Tibial artery (tissue), 4 donors: ENCODE measurements around the gene SMAD7.

ENCODE experiments used
- DNase-seq, 2 donors: peaks; one replicate each; pipeline ENCODE4 v3.0.0-alpha.2; 2019
- H3K27ac ChIP-seq, 2 donors: fragments of 200-600 bp; sonication (generic) in 1 of 2; 1 replicate in 1 of 2; 2 replicates in 1 of 2; pipeline ENCODE4 v1.5.1; 2018 to 2019; ENCODE audit warnings: mild to moderate bottlenecking in 1 of 2
- H3K27me3 ChIP-seq, 2 donors: fragments of 200-600 bp; sonication (generic) in 1 of 2; one replicate each; pipeline versions ENCODE4 v1.5.1 to v1.6.0; 2016 to 2019
- H3K36me3 ChIP-seq, 3 donors: fragments of 200-600 bp; sonication (generic) in 2 of 3; one replicate each; pipeline ENCODE4 v1.5.1; 2016 to 2019; ENCODE audit warnings: mild to moderate bottlenecking in 2 of 3
- H3K4me1 ChIP-seq, 4 donors: fragments of 200-600 bp; sonication (generic) in 2 of 4; 1 replicate in 3 of 4; 2 replicates in 1 of 4; pipeline ENCODE4 v1.5.1; 2016 to 2019
- H3K4me3 ChIP-seq, 2 donors: fragments of 200-600 bp; sonication (generic) in 1 of 2; 1 replicate in 1 of 2; 2 replicates in 1 of 2; pipeline ENCODE4 v1.5.1; 2018 to 2019; ENCODE audit warnings: mild to moderate bottlenecking in 2 of 2
- H3K9me3 ChIP-seq, 3 donors: fragments of 200-600 bp; sonication (generic) in 1 of 3; one replicate each; pipeline ENCODE4 v1.5.1; 2016 to 2019
- intact Hi-C: fragments of 100-400 bp; cut with DNase I; formaldehyde crosslinking; loops from one replicate; pipeline ENCODE4 v1.15.0; 2023; ENCODE audit warnings: low total_unique reads
- TF ChIP-seq, protein P1 (sequence below), 2 experiments: fragments of 200-600 bp in 1 of 2; fragments of 450-650 bp in 1 of 2; IDR thresholded peaks; one replicate each; pipeline ENCODE4 v1.5.1; 2017 to 2019; ENCODE audit warnings: antibody characterized with exemption in 2 of 2, mild to moderate bottlenecking in 1 of 2, moderate library complexity in 1 of 2

Gene SMAD7

DNA sequence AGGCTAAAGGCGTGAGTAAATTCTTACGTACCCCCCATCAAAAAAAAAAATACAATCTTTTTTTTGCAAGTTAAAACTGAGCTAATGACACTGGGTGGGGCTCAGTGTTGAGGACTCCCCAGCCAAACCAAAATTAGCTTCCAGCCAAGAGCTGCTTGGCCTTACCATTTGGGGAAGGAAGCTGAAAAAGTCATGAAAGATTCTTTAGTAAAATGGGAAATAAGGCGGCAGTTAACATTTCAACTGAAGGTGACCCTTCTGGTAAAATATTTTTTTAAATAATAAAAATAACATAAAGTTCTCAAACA lies 16.4 kb downstream of the SMAD7 start:
- intact Hi-C loops: no loop called here
- TF ChIP-seq, protein P1, sequence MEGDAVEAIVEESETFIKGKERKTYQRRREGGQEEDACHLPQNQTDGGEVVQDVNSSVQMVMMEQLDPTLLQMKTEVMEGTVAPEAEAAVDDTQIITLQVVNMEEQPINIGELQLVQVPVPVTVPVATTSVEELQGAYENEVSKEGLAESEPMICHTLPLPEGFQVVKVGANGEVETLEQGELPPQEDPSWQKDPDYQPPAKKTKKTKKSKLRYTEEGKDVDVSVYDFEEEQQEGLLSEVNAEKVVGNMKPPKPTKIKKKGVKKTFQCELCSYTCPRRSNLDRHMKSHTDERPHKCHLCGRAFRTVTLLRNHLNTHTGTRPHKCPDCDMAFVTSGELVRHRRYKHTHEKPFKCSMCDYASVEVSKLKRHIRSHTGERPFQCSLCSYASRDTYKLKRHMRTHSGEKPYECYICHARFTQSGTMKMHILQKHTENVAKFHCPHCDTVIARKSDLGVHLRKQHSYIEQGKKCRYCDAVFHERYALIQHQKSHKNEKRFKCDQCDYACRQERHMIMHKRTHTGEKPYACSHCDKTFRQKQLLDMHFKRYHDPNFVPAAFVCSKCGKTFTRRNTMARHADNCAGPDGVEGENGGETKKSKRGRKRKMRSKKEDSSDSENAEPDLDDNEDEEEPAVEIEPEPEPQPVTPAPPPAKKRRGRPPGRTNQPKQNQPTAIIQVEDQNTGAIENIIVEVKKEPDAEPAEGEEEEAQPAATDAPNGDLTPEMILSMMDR (IDR thresholded peaks at IDR 0.05): no peak
- peaks cover 7 to 100% (median 100%) of the 10 kb centered on the region in 4 donors for H3K4me1 ChIP-seq
- no peaks in the 10 kb centered on the region for H3K36me3 ChIP-seq
- DNase-seq: no peak
- H3K9me3 ChIP-seq: no peaks in the 10 kb centered on the region
- H3K27ac ChIP-seq: peak overlapping the region; percentile 88 to 99
- H3K4me3 ChIP-seq: peak overlapping the region; percentile 29 to 37
- H3K27me3 ChIP-seq: no peaks in the 10 kb centered on the region

DNA sequence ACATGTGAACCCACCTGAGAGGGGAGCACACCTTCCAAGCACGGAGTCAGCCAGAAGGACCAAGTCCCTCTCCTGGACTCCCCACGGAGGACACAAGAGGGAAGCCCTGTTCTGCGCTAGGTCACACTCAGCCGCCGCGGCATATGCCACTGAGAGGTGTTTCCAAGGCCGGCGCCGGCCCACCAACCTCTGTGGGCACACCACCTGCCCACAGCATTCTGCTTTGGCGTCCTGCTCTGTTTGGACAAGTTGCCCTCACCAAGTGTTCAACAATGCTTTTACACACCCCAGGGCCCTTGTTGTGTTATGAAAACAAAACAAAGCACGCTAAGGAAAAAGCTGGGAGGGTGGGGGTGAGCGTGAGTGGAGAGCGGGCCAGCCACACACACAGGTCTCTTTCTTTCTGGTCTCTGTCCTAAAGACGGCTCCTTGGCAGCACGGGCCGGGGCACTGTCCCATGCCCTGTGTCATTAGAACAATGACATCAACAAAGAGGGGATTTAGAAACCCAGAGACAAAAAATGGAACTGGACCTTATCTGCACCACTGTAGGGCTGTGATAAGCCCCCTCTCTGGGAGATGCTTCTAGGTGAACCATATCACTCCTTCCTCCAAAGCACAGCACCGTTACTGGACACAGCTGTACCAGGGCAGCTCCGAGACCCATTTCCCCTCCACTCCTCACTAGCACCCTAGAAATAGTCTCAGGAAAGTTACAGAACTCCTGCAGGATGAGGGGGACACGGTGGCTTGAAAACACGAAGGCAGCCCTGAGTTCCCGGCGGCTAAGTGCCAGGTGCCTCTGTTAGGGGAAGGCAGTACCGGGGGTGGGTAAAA lies 17.0 kb downstream of the SMAD7 start:
- no peaks in the 10 kb centered on the region for H3K9me3 ChIP-seq
- intact Hi-C loops: no loop called here
- DNase-seq: peak in 1 of 2 donors; percentile 67
- no peaks in the 10 kb centered on the region for H3K27me3 ChIP-seq
- peak overlapping the region; percentile 29 to 37 for H3K4me3 ChIP-seq
- H3K36me3 ChIP-seq: no peaks in the 10 kb centered on the region
- TF ChIP-seq, protein P1 (IDR thresholded peaks at IDR 0.05): no peak
- H3K27ac ChIP-seq: peak overlapping the region; percentile 88 to 99
- H3K4me1 ChIP-seq: peaks cover 7 to 100% (median 100%) of the 10 kb centered on the region in 4 donors

DNA sequence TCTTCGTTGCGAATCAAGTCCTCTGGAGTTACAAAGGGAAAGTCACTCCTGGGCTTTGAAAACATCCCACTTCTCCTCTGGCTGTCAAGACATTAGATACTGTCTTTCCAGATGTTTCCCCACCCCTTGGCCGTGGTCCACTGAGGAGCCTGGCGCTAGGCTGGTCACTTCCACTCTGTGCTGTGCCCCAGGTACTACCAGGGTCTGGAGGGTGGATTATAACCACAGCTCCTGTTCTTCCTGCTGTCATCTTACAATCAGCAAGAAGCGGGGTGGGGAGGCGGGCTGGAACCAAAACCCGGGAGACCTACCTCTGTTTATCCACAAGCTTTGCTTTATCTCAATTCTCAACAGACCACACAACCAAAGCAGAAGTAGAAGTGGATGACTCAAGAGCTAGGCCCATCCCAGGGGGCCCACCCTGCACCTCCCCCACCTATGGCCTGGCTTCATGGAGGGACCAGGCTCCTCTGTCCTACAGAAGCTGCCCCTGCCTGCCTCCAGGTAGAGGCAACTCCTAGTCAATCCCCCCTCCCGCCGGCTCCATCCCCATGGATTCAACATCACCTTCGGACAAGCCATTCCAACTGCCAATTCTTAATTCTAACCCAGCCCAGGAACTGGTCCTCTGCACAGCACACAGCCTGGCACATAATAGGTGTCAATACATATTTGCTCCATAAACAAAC lies 17.8 kb downstream of the SMAD7 start:
- DNase-seq: peak in 1 of 2 donors; percentile 75
- Histone ChIP-seq H3K9me3 (no peaks in the 10 kb centered on the region), H3K36me3 (no peaks in the 10 kb centered on the region), H3K4me1 (peaks cover 7 to 100% (median 100%) of the 10 kb centered on the region in 4 donors), H3K4me3 (peak overlapping the region; percentile 29 to 37), H3K27me3 (no peaks in the 10 kb centered on the region), H3K27ac (peak overlapping the region; percentile 88 to 99)
- TF ChIP-seq, protein P1 (IDR thresholded peaks at IDR 0.05): no peak
- intact Hi-C loops: no loop called here

DNA sequence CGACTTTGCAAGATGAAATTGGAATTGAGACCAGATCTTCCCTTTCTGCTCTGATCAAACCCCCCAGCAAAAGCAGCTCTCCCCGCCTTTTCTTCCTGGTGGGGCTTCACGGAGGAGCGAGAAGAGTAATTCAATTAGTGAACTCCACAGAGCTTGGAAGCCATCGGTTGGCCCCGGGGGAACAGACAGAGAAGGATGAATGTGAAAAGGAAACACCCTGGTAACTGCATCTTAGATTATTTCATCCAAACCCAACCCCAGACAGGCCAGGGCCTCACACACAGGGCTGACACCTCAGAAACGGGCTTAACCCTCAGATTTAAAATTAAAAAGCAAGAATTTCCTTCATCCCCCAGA lies 18.3 kb downstream of the SMAD7 start:
- peak overlapping the region; percentile 88 to 99 for H3K27ac ChIP-seq
- H3K4me3 ChIP-seq: peak overlapping the region; percentile 16 to 37

DNA sequence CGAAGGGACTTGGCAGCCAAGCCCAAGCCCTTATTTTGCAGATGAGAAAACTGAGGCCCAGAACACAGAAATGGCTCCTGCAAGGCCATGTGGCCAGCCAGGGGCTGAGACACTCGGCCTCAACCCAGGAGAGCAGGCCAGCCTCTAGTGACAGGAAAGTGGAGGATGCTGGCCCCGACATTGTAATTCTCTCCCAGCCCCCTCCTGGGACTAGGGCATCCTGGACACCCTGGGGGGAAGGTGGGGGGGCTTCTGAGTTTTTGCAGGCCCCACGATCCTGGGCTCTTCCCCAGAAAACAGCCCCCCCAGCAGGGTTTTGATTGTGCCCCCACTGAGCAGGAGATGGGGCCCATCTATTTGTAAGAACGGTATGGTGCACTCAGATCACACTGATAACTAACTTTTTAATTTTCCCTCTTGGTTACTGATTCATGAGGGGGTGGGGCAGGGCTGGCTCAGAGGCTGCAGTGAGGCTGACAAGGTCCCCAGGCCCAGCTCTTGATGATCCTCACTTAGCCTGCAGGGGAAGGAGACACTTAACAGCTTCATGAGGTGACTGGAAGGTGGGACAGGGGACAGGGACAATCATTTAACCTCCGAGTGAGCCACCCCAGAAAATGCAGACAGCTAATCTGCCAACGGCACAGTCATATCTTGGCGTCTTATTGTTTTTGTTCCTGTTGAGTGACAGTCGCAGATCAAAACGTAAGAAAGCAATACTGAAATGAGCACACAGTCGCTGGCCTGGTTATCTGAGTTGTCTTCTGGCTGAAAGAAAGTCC lies 18.9 kb downstream of the SMAD7 start:
- Histone ChIP-seq H3K27me3 (no peaks in the 10 kb centered on the region), H3K27ac (peak overlapping the region; percentile 88 to 99), H3K9me3 (no peaks in the 10 kb centered on the region), H3K4me3 (peak overlapping the region; percentile 16 to 37), H3K4me1 (peaks cover 7 to 100% (median 100%) of the 10 kb centered on the region in 4 donors), H3K36me3 (no peaks in the 10 kb centered on the region)
- DNase-seq: peak; percentile 19 to 62
- TF ChIP-seq, protein P1 (IDR thresholded peaks at IDR 0.05): no peak
- intact Hi-C loops: no loop called here

More for the DNA sequence above, 18.3 kb downstream of the SMAD7 start:
- H3K27me3 ChIP-seq: no peaks in the 10 kb centered on the region
- peaks cover 7 to 100% (median 100%) of the 10 kb centered on the region in 4 donors for H3K4me1 ChIP-seq
- intact Hi-C loops: no loop called here
- TF ChIP-seq, protein P1 (IDR thresholded peaks at IDR 0.05): no peak
- DNase-seq: peak in 1 of 2 donors; percentile 64
- H3K36me3 ChIP-seq: no peaks in the 10 kb centered on the region
- no peaks in the 10 kb centered on the region for H3K9me3 ChIP-seq
